ENCODE results near the gene GNPDA2. TPM values are rescaled to one million over a fixed set of nuclear protein-coding genes. Genes with fewer than 3 reads are reported as not detected.

GNPDA2 gene
- total and polyA plus RNA-seq, 12 donors, result 9.2 to 20.1 (median 12.3) TPM

- DNase-seq (no peak), ATAC-seq (no peak)
- H3K27me3 ChIP-seq, result no peaks in the 10 kb centered on the region
- 73% methylated on average over 5 of the region's 5 CpGs for WGBS, 2 donors
- H3K27ac ChIP-seq, result no peak overlapping the region
- peaks cover 0 to 26% (median 22%) of the 10 kb centered on the region in 9 donors for H3K4me1 ChIP-seq
- H3K4me3 ChIP-seq, result no peak overlapping the region
- intact Hi-C loops (cut with DNase I), result loop anchor here in 2 of 10 donors (5.0 kb wide), 1 partner anchor 52 kb away; the partner anchor contains the start of gene GNPDA2 (in 2 of the 2)
- TF ChIP-seq CTCF (IDR thresholded peaks at IDR 0.05), result no peak
- H3K9me3 ChIP-seq, result no peaks in the 10 kb centered on the region
- H3K36me3 ChIP-seq, result no peaks in the 10 kb centered on the region
Observed at GRCh38 chr4:44675366-44675765, 51.0 kb downstream of the GNPDA2 start.

- intact Hi-C loops (cut with DNase I), result no loop called here
- Histone ChIP-seq H3K4me1 (peaks cover 0 to 17% (median 13%) of the 10 kb centered on the region in 9 donors), H3K36me3 (no peaks in the 10 kb centered on the region), H3K27me3 (no peaks in the 10 kb centered on the region), H3K4me3 (no peak overlapping the region), H3K9me3 (no peaks in the 10 kb centered on the region), H3K27ac (no peak overlapping the region)
- DNase-seq (no peak), ATAC-seq (no peak)
- peak in 1 of 9 donors; percentile 8 for TF ChIP-seq CTCF (IDR thresholded peaks at IDR 0.05)
- 90 to 92% methylated on average over 1 of the region's 1 CpG for whole genome bisulfite sequencing, 2 donors
Observed at GRCh38 chr4:44674471-44674870, 51.9 kb downstream of the GNPDA2 start.

GRCh38 chr4:44671636-44672035, 54.7 kb downstream of the GNPDA2 start:
- no peak overlapping the region for H3K27ac ChIP-seq
- no peaks in the 10 kb centered on the region for H3K27me3 ChIP-seq
- no peak for TF ChIP-seq CTCF (IDR thresholded peaks at IDR 0.05)
- 79 to 85% methylated on average over 3 of the region's 3 CpGs for WGBS, 2 donors
- no peaks in the 10 kb centered on the region for H3K4me1 ChIP-seq
- intact Hi-C loops (cut with DNase I), result no loop called here
- ATAC-seq, result no peak
- no peaks in the 10 kb centered on the region for H3K36me3 ChIP-seq
- no peaks in the 10 kb centered on the region for H3K9me3 ChIP-seq
- no peak for DNase-seq
- no peak overlapping the region for H3K4me3 ChIP-seq

- peak in 3 of 8 donors; percentile 41 to 59 (median 49) for ATAC-seq
- TF ChIP-seq CTCF (IDR thresholded peaks at IDR 0.05), result no peak
- H3K4me1 ChIP-seq, result no peaks in the 10 kb centered on the region
- no peaks in the 10 kb centered on the region for H3K36me3 ChIP-seq
- no peaks in the 10 kb centered on the region for H3K27me3 ChIP-seq
- WGBS, 2 donors, result 30 to 32% methylated on average over 4 of the region's 4 CpGs
- H3K27ac ChIP-seq, result no peak overlapping the region
- DNase-seq, result no peak
- H3K9me3 ChIP-seq, result no peaks in the 10 kb centered on the region
- H3K4me3 ChIP-seq, result no peak overlapping the region
- intact Hi-C loops (cut with DNase I), result no loop called here
Observed at GRCh38 chr4:44670506-44671199, 55.7 kb downstream of the GNPDA2 start.

Data from heart right ventricle (tissue), 16 donors.